ENCODE results near the gene PPIF.
A peak's percentile ranks its signal among the peaks of the same experiment; 100 is the strongest.

Gene PPIF

GRCh38 chr10:79349072-79349491 lies 1.8 kb downstream of the PPIF start:
- peak; percentile 3 for DNase-seq (ENCODE audit: low spot score)

- peak; percentile 3 for DNase-seq (ENCODE audit: low spot score)
Measured at GRCh38 chr10:79349766-79350406, 2.6 kb downstream of the PPIF start.

- DNase-seq (ENCODE audit: low spot score): no peak
Measured at GRCh38 chr10:79350407-79351154, 3.3 kb downstream of the PPIF start.

GRCh38 chr10:79351332-79351731 lies 4.1 kb downstream of the PPIF start:
- DNase-seq (ENCODE audit: low spot score): no peak

- no peak for DNase-seq (ENCODE audit: low spot score)
Measured at GRCh38 chr10:79352035-79352877, 5.0 kb downstream of the PPIF start.

GRCh38 chr10:79353000-79353406 lies 5.7 kb downstream of the PPIF start:
- no peak for DNase-seq (ENCODE audit: low spot score)

GRCh38 chr10:79353726-79354125 lies 6.5 kb downstream of the PPIF start:
- no peak for DNase-seq (ENCODE audit: low spot score)

GRCh38 chr10:79354141-79354540 lies 6.9 kb downstream of the PPIF start:
- no peak for DNase-seq (ENCODE audit: low spot score)

GRCh38 chr10:79354615-79355014 lies 7.3 kb downstream of the PPIF start:
- DNase-seq (ENCODE audit: low spot score): no peak

GRCh38 chr10:79355420-79356017 lies 8.2 kb downstream of the PPIF start:
- DNase-seq (ENCODE audit: low spot score): no peak

GRCh38 chr10:79356104-79356503 lies 8.8 kb downstream of the PPIF start:
- no peak for DNase-seq (ENCODE audit: low spot score)

GRCh38 chr10:79357180-79357579 lies 9.9 kb downstream of the PPIF start:
- DNase-seq (ENCODE audit: low spot score): no peak

- DNase-seq (ENCODE audit: low spot score): no peak
Measured at GRCh38 chr10:79358811-79359210, 11.5 kb downstream of the PPIF start.

GRCh38 chr10:79359816-79360498 lies 12.7 kb downstream of the PPIF start:
- no peak for DNase-seq (ENCODE audit: low spot score)

GRCh38 chr10:79360499-79361342 lies 13.5 kb downstream of the PPIF start:
- DNase-seq (ENCODE audit: low spot score): no peak

GRCh38 chr10:79361726-79362397 lies 14.6 kb downstream of the PPIF start:
- DNase-seq (ENCODE audit: low spot score): no peak

GRCh38 chr10:79367426-79368189 lies 20.3 kb downstream of the PPIF start:
- DNase-seq (ENCODE audit: low spot score): no peak

- no peak for DNase-seq (ENCODE audit: low spot score)
Measured at GRCh38 chr10:79372871-79373270, 25.6 kb downstream of the PPIF start.
